ENCODE results near the gene YBX1.

GRCh38 chr1:42731585-42731984 lies 49.4 kb downstream of the YBX1 start:
- TF ChIP-seq POLR2AphosphoS5 (IDR thresholded peaks at IDR 0.05; ENCODE audit: low read depth, low read length) (no peak), TAF1 (IDR thresholded peaks at IDR 0.05; ENCODE audit: borderline replicate concordance, insufficient read depth, low read length) (no peak)
